Activated CD8-positive, alpha-beta memory T cell treated with anti-CD3 and anti-CD28 coated beads, Interleukin-2, amount 10 ng/mL, durations not matched to agents 7 days and 5 days (primary cell): ENCODE results near the gene PCAT6. TPM values are rescaled to one million over a fixed set of nuclear protein-coding genes. Genes with fewer than 3 reads are reported as not detected.
A peak's percentile ranks its signal among the peaks of the same experiment; 100 is the strongest.
"Not testable (repeated sequence)": the region's sequence is repeated elsewhere in the genome, so short reads cannot be mapped to it uniquely, and the experiment has no call there.

Experiments used
- ATAC-seq: fragments of 150-1000 bp; cut with Tn5 transposase; one replicate; pipeline ENCODE4 v1.10.0; 2021; ENCODE audit warnings: moderate library complexity
- CTCF ChIA-PET: fragments of 350-600 bp; sonication (Branson Sonifier 250); formaldehyde crosslinking; loops from one replicate; lab custom pipeline; 2021; ENCODE audit warnings: antibody characterized with exemption; lab: Charles Lee
- DNase-seq: peaks from one replicate; pipeline ENCODE4 v3.0.0-alpha.2; 2020
- H3K27ac Mint-ChIP-seq: one replicate; pipeline ENCODE4 v1.8.0; 2021; ENCODE audit warnings: mild to moderate bottlenecking, mixed read lengths
- H3K27me3 Mint-ChIP-seq: one replicate; pipeline ENCODE4 v1.8.0; 2021; ENCODE audit warnings: mixed read lengths
- H3K36me3 Mint-ChIP-seq: one replicate; pipeline ENCODE4 v1.8.0; 2021; ENCODE audit warnings: mild to moderate bottlenecking, mixed read lengths
- H3K4me1 Mint-ChIP-seq: one replicate; pipeline ENCODE4 v1.8.0; 2021; ENCODE audit warnings: mixed read lengths
- H3K4me3 Mint-ChIP-seq: one replicate; pipeline ENCODE4 v1.8.0; 2021; ENCODE audit warnings: mild to moderate bottlenecking, moderate library complexity, mixed read lengths
- H3K9me3 Mint-ChIP-seq: one replicate; pipeline ENCODE4 v1.8.0; 2022; ENCODE audit warnings: low read depth, mixed read lengths
- total RNA-seq, 2 experiments: library from RNA; stranded (reverse); gene quantifications; one replicate each; pipeline ENCODE4 v1.2.3, GENCODE V29; 2021

The PCAT6 gene
- total RNA-seq, result under 1 TPM; 0.58 to 0.94 TPM

GRCh38 chr1:202810615-202811295 is at the start of gene PCAT6:
TSS of gene PCAT6 (plus strand) at chr1:202810954.
- peak within 1 kb of the TSS; percentile 94 for H3K4me3 Mint-ChIP-seq
- H3K27ac Mint-ChIP-seq, result peak within 1 kb of the TSS; percentile 59
- DNase-seq (peak; percentile 91), ATAC-seq (peak; percentile 81)
- peaks cover 41% of the 10 kb centered on the region for H3K4me1 Mint-ChIP-seq
- peaks cover 38% of the 10 kb centered on the region for H3K27me3 Mint-ChIP-seq
- CTCF ChIA-PET, result no interaction called here
- H3K9me3 Mint-ChIP-seq, result no peaks in the 10 kb centered on the region
- H3K36me3 Mint-ChIP-seq, result peaks cover 2% of the 10 kb centered on the region

GRCh38 chr1:202762019-202762418 is 48.7 kb upstream of the PCAT6 start:
- no peaks in the 10 kb centered on the region for H3K27me3 Mint-ChIP-seq
- no peak for DNase-seq
- no peak overlapping the region for H3K4me3 Mint-ChIP-seq
- no peak for ATAC-seq
- no peaks in the 10 kb centered on the region for H3K9me3 Mint-ChIP-seq
- no peaks in the 10 kb centered on the region for H3K4me1 Mint-ChIP-seq
- H3K36me3 Mint-ChIP-seq, result peaks cover 29% of the 10 kb centered on the region
- CTCF ChIA-PET, result interaction anchor here (0.7 kb wide), 1 partner anchor 576 kb away, joined by 3 read pairs; no protein-coding TSS in a partner anchor
- H3K27ac Mint-ChIP-seq, result no peak overlapping the region

GRCh38 chr1:202765721-202766120 is 45.0 kb upstream of the PCAT6 start:
- ATAC-seq, result no peak
- H3K27me3 Mint-ChIP-seq, result no peaks in the 10 kb centered on the region
- CTCF ChIA-PET, result no interaction called here
- peaks cover 25% of the 10 kb centered on the region for H3K36me3 Mint-ChIP-seq
- H3K9me3 Mint-ChIP-seq, result no peaks in the 10 kb centered on the region
- no peak overlapping the region for H3K27ac Mint-ChIP-seq
- no peak for DNase-seq
- no peak overlapping the region for H3K4me3 Mint-ChIP-seq
- H3K4me1 Mint-ChIP-seq, result no peaks in the 10 kb centered on the region

GRCh38 chr1:202770135-202770534 is 40.6 kb upstream of the PCAT6 start:
- CTCF ChIA-PET, result interaction anchor here (1.1 kb wide), 1 partner anchor 84 kb away, joined by 3 read pairs; no protein-coding TSS in a partner anchor
- Mint-ChIP-seq H3K9me3 (no peaks in the 10 kb centered on the region), H3K27me3 (no peaks in the 10 kb centered on the region), H3K36me3 (peaks cover 29% of the 10 kb centered on the region), H3K27ac (no peak overlapping the region), H3K4me3 (no peak overlapping the region), H3K4me1 (no peaks in the 10 kb centered on the region)
- ATAC-seq (no peak), DNase-seq (no peak)

GRCh38 chr1:202781180-202781579 is 29.6 kb upstream of the PCAT6 start:
- CTCF ChIA-PET, result interaction anchor here (0.6 to 0.9 kb wide), 2 partner anchors 25 to 855 kb away, joined by 3 read pairs; no protein-coding TSS in a partner anchor
- Mint-ChIP-seq H3K9me3 (no peaks in the 10 kb centered on the region), H3K36me3 (peaks cover 2% of the 10 kb centered on the region), H3K4me1 (peaks cover 3% of the 10 kb centered on the region), H3K27ac (no peak overlapping the region), H3K27me3 (no peaks in the 10 kb centered on the region), H3K4me3 (no peak overlapping the region)
- DNase-seq (no peak), ATAC-seq (no peak)

GRCh38 chr1:202786804-202787203 is 23.9 kb upstream of the PCAT6 start:
- peaks cover 2% of the 10 kb centered on the region for H3K4me1 Mint-ChIP-seq
- peaks cover 2% of the 10 kb centered on the region for H3K36me3 Mint-ChIP-seq
- H3K27me3 Mint-ChIP-seq, result no peaks in the 10 kb centered on the region
- H3K27ac Mint-ChIP-seq, result no peak overlapping the region
- no peaks in the 10 kb centered on the region for H3K9me3 Mint-ChIP-seq
- no peak overlapping the region for H3K4me3 Mint-ChIP-seq
- ATAC-seq, result no peak
- CTCF ChIA-PET, result no interaction called here
- DNase-seq, result no peak

GRCh38 chr1:202788800-202789199 is 22.0 kb upstream of the PCAT6 start:
- ATAC-seq, result no peak
- Mint-ChIP-seq H3K36me3 (peaks cover 2% of the 10 kb centered on the region), H3K27ac (no peak overlapping the region), H3K9me3 (no peaks in the 10 kb centered on the region), H3K4me3 (no peak overlapping the region), H3K27me3 (no peaks in the 10 kb centered on the region), H3K4me1 (peaks cover 2% of the 10 kb centered on the region)
- DNase-seq, result no peak
- CTCF ChIA-PET, result no interaction called here

GRCh38 chr1:202791077-202791747 is 19.5 kb upstream of the PCAT6 start:
- DNase-seq, result no peak
- Mint-ChIP-seq H3K9me3 (no peaks in the 10 kb centered on the region), H3K4me3 (no peak overlapping the region), H3K27me3 (no peaks in the 10 kb centered on the region), H3K27ac (no peak overlapping the region), H3K36me3 (peaks cover 2% of the 10 kb centered on the region), H3K4me1 (peaks cover 2% of the 10 kb centered on the region)
- CTCF ChIA-PET, result interaction anchor here (0.7 to 2.1 kb wide), 3 partner anchors 17 to 72 kb away, joined by 3 to 7 read pairs (median 4); partner anchors contain the start of gene KDM5B
- no peak for ATAC-seq

GRCh38 chr1:202794051-202794740 is 16.6 kb upstream of the PCAT6 start:
- no peak for ATAC-seq
- Mint-ChIP-seq H3K4me3 (no peak overlapping the region), H3K27me3 (no peaks in the 10 kb centered on the region), H3K27ac (no peak overlapping the region), H3K9me3 (no peaks in the 10 kb centered on the region), H3K36me3 (no peaks in the 10 kb centered on the region), H3K4me1 (peaks cover 15% of the 10 kb centered on the region)
- no peak for DNase-seq
- CTCF ChIA-PET, result no interaction called here

- DNase-seq, ATAC-seq, H3K36me3 Mint-ChIP-seq, CTCF ChIA-PET, H3K27me3 Mint-ChIP-seq, H3K27ac Mint-ChIP-seq, H3K9me3 Mint-ChIP-seq, H3K4me3 Mint-ChIP-seq: not testable (repeated sequence)
- H3K4me1 Mint-ChIP-seq, result peaks cover 16% of the 10 kb centered on the region
Observed at GRCh38 chr1:202794931-202795330, 15.8 kb upstream of the PCAT6 start.

- ATAC-seq (no peak), DNase-seq (no peak)
- H3K27ac Mint-ChIP-seq, result no peak overlapping the region
- H3K9me3 Mint-ChIP-seq, result no peaks in the 10 kb centered on the region
- H3K27me3 Mint-ChIP-seq, result no peaks in the 10 kb centered on the region
- H3K36me3 Mint-ChIP-seq, result peaks cover 7% of the 10 kb centered on the region
- H3K4me1 Mint-ChIP-seq, result peaks cover 19% of the 10 kb centered on the region
- H3K4me3 Mint-ChIP-seq, result no peak overlapping the region
- CTCF ChIA-PET, result interaction anchor here (0.9 to 1.1 kb wide), 2 partner anchors 11 to 49 kb away, joined by 3 to 4 read pairs; no protein-coding TSS in a partner anchor
Observed at GRCh38 chr1:202796670-202797069, 14.1 kb upstream of the PCAT6 start.

GRCh38 chr1:202798260-202798659 is 12.5 kb upstream of the PCAT6 start:
- Mint-ChIP-seq H3K27ac (no peak overlapping the region), H3K36me3 (peaks cover 10% of the 10 kb centered on the region), H3K4me1 (peaks cover 29% of the 10 kb centered on the region), H3K27me3 (no peaks in the 10 kb centered on the region), H3K4me3 (no peak overlapping the region), H3K9me3 (no peaks in the 10 kb centered on the region)
- CTCF ChIA-PET, result interaction anchor here (0.8 to 1.1 kb wide), 3 partner anchors 10 to 53 kb away, joined by 3 read pairs; partner anchors contain the start of gene KDM5B
- ATAC-seq (peak; percentile 63), DNase-seq (peak; percentile 70)

- CTCF ChIA-PET, result interaction anchor here (0.8 to 1.1 kb wide), 2 partner anchors 9 to 52 kb away, joined by 3 read pairs; partner anchors contain the start of gene KDM5B
- DNase-seq, result no peak
- no peak overlapping the region for H3K4me3 Mint-ChIP-seq
- peaks cover 10% of the 10 kb centered on the region for H3K36me3 Mint-ChIP-seq
- H3K27me3 Mint-ChIP-seq, result no peaks in the 10 kb centered on the region
- H3K9me3 Mint-ChIP-seq, result no peaks in the 10 kb centered on the region
- peaks cover 32% of the 10 kb centered on the region for H3K4me1 Mint-ChIP-seq
- no peak overlapping the region for H3K27ac Mint-ChIP-seq
- no peak for ATAC-seq
Observed at GRCh38 chr1:202798792-202799331, 11.9 kb upstream of the PCAT6 start.
